ENCODE data around the gene CD55.

DNA sequence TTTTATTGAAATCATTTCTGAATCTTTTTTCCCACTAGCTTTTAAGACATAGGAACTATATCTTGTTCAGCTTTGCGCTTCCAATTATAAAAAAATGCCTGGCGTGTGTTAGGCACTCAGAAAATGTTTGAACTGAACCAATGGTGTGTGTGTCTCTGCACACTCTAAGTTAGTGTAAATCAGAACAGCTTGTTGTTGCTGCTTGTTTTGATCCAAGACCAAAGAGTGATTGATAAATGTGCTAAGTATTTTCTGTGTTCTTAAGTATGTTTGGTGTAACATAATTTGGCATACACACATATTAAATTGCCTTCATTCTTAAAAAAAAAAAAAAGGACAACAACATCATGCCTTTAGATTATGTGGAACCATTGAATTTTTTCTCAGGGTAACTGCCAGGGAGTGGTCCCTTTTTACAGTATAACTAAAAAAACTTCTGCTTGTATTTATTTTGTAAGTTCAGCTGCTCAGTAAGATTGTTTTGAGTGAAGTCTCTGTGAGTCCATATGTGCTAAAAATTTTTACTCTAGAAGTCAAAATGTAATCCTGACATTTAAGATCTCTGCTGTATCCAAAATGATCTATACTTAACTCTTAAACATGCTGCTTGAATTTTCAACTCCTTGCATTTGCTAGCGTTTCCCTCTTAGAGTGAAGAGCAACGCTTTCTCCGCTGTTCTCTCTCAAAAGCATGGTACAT, 8.7 kb downstream of the CD55 start:
- TF ChIP-seq POLR2A (IDR thresholded peaks at IDR 0.05) = no peak
- TF ChIP-seq, protein P1, sequence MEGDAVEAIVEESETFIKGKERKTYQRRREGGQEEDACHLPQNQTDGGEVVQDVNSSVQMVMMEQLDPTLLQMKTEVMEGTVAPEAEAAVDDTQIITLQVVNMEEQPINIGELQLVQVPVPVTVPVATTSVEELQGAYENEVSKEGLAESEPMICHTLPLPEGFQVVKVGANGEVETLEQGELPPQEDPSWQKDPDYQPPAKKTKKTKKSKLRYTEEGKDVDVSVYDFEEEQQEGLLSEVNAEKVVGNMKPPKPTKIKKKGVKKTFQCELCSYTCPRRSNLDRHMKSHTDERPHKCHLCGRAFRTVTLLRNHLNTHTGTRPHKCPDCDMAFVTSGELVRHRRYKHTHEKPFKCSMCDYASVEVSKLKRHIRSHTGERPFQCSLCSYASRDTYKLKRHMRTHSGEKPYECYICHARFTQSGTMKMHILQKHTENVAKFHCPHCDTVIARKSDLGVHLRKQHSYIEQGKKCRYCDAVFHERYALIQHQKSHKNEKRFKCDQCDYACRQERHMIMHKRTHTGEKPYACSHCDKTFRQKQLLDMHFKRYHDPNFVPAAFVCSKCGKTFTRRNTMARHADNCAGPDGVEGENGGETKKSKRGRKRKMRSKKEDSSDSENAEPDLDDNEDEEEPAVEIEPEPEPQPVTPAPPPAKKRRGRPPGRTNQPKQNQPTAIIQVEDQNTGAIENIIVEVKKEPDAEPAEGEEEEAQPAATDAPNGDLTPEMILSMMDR (IDR thresholded peaks at IDR 0.05) = no peak

All from adrenal gland (tissue), 5 donors.